Stimulated activated CD8-positive, alpha-beta memory T cell treated with anti-CD3 and anti-CD28 coated beads, Interleukin-7, amount 100 ng/mL, for 48 hours (primary cell): ENCODE data around the gene MDC1.

Source experiments
- DNase-seq, 2 donors: peaks; one replicate each; pipeline ENCODE4 v3.0.0-alpha.2; 2020; ENCODE audit warnings: low read depth in 1 of 2; ENCODE audit errors: extremely low read depth in 1 of 2

MDC1 gene

GRCh38 chr6:30707281-30707850 lies 9.7 kb downstream of the MDC1 start:
- no peak for DNase-seq

DNA sequence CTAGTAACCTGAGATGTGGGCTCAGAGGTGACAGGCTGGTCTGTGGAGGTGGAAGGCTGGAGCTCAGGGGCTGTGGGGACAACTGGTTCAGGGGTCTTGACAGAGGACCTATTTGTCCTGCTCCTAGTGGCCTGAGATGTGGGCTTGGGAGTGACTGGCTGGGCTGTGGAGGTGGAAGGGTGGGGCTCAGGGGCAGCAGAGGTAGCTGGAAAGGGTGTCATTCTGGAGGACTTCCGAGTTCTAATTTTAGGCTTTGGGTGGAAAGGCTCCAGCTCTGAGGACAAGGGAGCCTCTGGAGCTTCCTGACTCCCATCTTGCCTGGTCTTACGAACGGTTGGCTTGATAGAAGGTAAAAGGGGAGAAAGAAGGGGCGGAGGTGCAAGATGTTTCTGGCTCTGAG lies 11.5 kb downstream of the MDC1 start:
- DNase-seq = no peak

DNA sequence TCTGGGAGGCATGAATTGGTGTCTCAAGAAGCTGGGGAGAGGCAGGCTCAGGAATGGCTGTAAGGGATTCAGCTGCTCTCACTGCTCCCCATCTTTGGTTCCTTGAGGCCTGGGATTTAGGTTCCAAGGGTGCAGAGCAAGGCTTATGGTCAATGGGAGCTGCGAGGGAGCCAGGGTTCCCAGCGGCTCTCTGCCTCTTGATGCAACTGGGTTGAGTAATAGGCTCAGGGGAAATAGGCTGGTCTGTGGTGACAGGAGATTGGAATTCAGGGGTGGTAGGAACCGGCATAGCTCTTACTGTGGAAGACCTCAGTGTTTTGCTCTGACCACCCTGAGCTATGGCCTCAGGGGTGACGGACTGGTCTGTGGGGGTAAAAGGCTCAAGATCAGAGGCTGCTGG lies 13.3 kb downstream of the MDC1 start:
- DNase-seq = no peak

GRCh38 chr6:30703011-30703410 lies 14.1 kb downstream of the MDC1 start:
- DNase-seq = no peak

- no peak for DNase-seq
These were observed 16.7 kb downstream of the MDC1 start for GRCh38 chr6:30700340-30700739.

DNA sequence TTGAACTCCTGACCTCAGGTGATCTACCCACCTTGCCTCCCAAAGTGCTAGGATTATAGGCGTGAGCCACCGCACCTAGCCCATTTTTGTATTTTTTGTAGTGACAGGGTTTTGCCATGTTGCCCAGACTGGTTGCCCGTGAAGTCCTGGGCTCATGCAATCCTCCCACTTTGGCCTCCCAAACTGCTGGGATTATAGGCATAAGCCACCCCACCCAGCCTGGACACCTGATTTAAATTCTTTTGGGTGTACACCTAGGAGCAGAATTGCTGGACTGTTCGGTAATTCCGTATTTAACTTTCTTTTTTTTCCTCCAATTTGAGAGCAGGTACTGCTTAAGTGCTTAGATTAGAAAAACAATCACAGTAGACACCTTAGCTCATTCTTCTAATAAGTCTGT lies 20.6 kb downstream of the MDC1 start:
- no peak for DNase-seq

- DNase-seq = no peak
These were observed 25.8 kb downstream of the MDC1 start for GRCh38 chr6:30691208-30691847.

DNA sequence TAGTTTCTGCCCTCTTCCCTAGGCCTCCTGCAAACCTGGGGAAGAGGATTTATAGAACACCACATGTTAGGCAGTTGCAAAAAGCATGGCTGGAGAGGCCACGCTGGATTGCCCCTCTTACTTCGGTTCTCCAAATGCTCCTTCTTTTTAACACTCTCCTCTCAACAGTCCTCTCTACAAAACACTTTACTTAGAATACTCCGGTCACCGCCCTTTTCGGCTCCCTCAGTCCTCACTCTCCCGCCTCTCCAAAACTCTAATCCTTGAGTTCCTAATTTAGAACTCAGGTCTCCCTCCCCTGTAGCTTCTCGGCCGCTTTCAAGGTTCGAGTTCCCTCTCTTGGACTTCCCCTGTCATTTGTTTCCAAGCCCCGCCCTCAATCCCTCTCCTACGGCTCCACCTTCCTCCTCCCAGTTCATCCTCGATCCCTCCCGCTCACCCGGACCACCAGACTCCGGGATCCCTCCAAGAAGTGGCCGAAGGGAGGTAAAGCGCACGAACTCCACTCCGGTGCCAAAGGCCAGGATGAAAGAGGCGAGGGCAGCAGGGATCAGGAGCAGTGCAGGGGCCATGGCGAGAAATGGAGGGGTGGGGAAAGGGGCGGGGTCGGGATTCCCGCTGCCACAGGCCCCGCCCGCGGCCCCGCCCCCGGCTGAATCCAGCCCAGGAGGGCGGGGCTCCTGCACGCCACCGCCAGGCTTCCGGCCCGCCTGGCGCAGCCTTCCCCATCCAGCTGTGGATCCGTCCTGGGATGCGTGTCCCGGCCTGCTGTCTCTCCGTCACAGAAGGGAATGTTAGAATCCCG lies 26.5 kb downstream of the MDC1 start, which contains the start of gene NRM:
NRM (minus strand) TSS at position 582 of the 805 bp plus-strand sequence; CDS start at position 572, 10 bp downstream.
- DNase-seq = peak; percentile 51 to 66

DNA sequence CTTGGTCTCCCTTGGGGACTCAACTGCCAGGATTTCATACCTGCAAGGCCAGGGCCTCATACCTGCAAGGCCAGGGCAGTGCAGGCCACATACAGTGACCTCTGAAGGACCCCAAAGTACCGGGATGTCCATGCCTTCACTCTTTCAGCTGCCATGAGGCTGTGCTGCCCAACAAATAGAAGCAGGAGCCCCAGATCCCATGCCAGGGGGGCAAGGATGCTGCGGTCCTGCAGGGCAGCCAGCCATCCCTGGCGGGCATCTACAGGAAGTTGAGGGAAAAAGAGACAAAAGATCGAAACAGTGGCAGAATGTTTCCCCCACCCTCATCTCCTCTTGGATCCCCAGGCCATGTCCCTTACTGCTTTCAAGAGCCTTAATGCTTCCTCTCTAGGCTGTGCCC lies 27.1 kb downstream of the MDC1 start:
- DNase-seq = no peak

DNA sequence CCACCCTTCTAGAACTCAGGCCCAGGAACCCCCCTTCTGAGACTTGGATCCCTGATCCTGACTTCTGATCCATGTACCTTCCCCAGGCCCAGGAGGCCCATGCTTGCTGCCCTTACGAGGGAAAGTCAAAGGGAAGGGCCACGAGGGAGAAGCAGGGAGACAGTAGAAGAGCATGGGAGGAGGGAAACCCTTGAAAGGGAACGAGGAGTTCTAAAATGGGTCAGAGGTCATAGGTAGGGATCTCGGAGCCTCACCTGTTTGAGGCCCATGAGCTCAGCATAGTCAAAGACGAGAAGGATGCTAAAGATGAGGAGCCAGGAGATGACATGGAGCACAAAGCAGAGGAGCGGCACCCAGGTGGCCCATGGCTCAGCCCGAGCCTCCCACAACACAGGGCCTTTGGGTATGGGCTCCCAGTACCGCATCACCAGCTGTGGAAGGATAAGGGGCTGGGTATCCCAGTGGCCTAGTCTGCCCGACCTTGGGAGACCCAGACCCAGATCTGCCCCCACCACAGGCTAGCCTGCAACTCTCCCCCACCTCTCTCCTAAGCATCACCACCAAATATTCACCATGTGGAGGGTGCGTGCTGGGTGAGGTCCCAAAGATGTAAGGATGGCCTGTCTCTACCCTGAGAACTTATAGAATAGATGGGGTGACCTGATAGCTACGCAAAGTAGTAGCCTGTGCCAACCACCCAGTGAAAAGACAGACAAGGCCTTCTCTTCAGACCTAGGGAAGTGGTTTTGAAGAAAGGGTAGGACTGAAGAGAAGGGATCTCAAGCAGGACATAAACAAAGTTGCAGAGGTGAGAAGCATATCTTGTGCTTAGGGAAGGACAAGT lies 27.8 kb downstream of the MDC1 start:
- DNase-seq = no peak

DNA sequence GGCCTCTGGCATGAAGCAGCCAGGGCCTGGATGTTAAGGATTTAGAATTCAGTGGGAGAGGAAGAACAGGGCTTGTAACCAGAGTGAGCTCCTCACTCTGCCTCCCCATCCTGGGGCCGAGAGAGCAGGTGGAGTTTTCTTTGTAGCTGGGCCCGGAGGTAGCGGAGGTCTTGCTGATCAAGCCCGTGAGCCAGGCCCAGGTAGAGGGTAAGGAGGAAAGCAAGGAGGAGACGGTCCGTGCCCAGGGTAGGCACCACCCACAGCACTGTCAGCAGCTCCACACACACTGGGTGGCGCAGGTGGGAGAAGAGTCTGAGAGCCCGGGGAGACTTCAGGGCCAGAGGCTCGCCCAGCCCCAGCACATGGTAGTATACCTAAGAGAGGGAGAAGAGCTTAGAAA lies 28.5 kb downstream of the MDC1 start:
- no peak for DNase-seq

DNA sequence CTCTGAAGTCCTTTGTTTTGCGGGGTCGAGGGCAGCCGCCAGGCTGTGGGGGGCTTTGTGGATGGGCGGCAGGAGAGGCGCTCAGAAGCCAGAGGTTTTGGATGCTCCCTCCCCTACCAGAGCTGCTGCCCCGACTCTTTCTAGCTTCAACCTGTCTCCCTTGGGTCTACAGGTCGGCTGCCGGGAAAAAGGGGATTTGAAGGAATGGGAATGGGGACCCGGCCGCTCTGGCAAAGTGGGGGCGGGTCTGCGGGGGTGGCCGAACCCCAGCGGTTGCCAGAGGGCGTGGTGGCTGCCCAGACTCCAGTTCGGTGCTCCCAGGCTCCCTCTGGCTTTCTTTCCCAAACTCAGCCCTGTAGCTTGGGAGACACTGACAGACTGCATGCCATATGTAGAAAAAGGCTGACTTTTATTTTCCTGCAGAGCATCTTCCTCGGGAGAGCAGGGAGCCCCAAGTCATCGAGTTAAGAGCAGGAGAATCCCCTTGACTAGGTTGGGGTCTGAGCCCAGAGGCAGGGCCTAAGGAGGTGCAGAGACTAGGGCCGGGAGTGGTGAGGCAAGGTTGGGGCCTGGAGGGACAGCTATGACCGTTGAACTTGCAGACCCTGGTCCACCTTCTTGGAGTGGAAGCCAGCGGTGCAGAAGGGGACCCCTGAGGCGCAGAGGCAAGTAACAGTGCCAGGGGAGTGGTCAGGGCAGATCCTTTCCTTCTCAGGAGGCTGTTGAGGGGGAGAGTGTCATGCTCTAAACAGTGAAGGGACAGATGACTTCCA lies 29.2 kb downstream of the MDC1 start:
- no peak for DNase-seq

DNA sequence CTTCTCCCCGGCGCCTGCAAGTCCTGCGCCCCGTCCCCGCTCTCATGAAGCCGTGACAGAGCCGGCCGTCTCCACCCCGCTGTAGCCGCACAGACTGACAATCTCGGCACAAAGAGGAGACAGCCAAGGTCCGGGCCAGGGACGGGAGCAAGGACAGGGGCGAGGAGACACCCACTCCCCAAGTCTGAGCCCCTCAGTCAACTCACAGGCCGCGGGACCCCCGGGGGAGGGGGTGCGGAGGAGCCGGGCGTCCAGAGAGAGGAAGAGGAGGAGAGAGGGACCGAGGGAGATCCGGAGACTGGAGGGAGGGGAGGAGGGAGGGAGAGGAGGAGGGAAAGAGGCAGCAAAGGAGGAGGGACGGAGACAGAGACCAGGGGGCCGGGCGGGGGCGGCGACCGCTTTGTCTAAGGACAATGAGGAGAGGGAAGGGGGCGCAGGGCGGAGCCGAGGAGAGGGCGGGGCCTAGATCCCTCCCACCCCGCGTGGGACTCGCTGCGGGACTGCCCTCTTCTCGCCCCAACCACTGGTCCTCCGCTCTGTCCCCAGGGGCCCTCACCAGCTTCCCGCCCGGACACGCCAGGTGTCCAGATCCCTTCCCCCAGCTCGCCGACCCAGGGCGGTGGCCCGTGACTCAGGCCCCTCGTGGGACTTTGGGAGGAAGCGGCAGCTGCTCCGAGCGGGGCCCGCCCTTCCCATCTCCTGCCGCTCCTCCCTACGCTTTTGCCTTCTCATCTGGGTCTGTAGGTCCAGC lies 30.0 kb downstream of the MDC1 start:
- DNase-seq = peak; percentile 78 to 90

DNA sequence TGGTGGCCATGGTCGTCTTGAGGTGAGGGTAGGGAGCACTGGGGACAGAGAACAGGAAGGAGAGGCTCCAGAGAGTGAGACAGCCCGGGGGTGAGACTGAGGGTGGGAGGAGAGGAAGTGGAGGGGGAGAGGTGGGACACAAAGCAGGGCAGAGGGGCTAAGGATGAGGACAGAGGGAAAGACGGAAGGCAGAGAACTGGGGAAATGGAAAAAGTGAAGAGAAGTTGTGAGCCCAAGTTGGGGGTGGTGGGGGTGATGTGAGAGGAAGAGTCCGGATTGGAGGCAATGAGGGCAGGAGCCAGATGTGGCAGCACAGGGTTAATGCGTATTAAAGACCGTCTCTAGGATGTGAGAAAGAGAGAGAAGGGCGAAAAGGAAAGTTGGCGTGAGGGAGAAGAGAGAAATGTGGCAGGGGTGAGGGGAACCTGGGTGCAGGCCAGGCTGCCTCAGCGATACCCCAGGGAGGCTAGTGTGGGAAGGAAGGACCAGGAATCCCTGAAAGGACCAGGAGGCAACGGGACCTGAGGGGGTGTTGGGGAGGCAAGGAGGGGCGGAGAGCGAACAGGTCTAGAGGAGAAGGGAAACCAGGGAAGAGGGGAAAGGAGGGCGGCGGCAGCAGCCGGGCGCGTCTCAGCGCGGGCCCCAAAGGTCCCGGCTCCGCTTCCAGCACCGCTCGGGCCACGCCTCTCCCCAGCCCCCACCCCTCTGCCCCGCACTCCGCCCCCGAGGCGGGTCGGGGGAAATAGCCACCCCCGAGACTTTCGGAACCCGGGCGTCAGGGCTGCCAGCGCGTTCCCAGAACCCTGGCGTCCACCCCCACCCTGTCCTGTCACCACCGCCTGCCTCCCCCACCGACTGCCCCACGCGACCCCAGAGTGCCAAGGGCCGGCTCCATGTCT lies 30.8 kb downstream of the MDC1 start, which contains the start of gene PPP1R18:
PPP1R18 (minus strand) TSS at position 637 of the 899 bp plus-strand sequence; CDS start at position 10, 627 bp downstream.
- peak; percentile 72 to 83 for DNase-seq

DNA sequence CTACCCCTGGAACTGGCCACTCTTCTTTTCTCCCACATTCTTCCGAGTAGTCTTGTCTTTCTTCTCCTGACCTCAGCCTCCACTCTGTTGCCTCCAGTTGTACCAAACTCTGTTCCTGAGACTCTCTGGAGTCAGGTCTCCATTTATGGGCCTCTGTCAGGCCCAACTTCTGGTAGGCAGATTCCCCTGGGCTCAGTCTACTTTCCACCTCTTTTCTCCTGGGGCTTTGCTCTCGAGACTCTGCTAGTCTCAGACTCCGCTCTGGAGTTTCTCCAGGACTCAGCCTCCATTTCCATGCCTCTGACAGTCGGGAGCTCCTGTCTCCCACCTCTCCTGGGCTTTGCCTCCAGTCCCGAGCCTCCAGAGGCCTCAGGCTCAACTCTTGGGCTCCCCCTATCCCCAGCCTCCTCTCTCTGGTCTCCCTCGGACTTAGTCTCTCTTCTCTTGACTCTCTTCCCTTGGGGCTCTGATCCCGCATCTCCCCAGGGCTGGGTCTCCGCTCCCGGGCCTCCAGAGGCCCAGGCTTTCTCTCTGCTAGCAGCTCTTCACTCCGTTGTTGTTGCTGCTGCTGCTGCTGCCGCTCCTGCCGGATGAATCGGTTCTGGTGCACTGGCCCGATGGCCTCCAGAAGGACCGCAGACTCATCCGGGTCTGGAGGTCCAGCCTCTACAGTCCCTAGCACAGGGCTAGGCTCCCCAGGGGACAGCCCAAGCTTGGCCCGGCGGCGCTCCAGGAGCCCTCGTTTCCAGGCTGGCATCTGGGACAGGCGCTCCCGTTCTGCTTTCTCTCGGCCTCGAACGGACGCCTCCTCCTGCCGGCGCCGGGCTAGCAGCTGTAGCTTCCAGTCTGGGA lies 31.7 kb downstream of the MDC1 start:
- DNase-seq = no peak

DNA sequence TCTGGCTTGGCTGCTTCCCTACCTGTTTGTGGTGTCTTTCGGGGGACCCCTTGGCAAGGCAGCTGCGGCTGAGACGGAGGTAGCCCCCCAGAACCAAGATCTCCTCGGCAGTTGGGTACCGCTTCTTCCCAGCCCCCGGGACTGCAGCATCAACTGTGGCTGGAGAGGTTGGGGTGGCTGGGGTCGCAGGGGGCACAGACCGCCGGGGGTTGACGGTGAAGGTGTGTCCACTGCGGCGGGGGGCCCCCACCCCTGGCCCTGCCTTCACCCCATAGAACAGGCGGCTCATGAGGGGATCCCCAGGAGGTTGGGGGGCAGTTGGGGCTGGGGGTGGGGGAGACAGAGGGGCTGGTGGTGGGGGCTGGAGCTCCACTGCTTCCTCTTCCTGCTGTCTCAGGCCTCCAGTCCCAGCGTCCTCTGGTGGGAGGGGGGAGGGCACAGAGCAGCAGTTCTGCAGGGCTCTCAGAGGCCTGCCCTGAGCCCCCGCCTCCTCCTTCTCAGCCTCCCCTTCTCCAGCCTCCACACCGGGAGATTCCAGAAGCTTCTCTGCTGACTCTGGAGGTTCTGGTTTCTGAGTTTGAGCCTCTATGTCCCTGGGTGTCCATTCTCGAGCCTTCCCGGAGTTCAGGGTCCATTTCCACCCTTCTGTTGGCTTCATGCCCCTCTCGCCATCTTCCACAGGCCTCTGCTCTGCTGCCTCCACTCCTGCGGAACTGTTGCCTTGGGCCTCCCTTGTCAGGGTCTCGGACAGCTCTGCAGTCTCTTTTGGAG lies 32.5 kb downstream of the MDC1 start:
- peak in 1 of 2 donors; percentile 48 for DNase-seq

GRCh38 chr6:30683980-30684338 lies 33.1 kb downstream of the MDC1 start:
- no peak for DNase-seq
